Parathyroid adenoma (tissue), 2 donors: ENCODE results near the gene CASTOR1.

ENCODE experiments used
- H2AFZ ChIP-seq: fragments of 300-600 bp; sonication (generic); one replicate; pipeline ENCODE4 v1.7.0; 2017; ENCODE audit warnings: antibody characterized with exemption, mild to moderate bottlenecking
- H3K27ac ChIP-seq: fragments of 300-600 bp; sonication (generic); one replicate; pipeline ENCODE4 v1.7.0; 2017
- H3K27me3 ChIP-seq: fragments of 300-600 bp; sonication (generic); one replicate; pipeline ENCODE4 v1.7.0; 2017; ENCODE audit warnings: low read length; ENCODE audit not compliant: control insufficient read depth, insufficient read depth
- H3K36me3 ChIP-seq: fragments of 300-600 bp; sonication (generic); one replicate; pipeline ENCODE4 v1.7.0; 2017; ENCODE audit warnings: low read length; ENCODE audit not compliant: control insufficient read depth, insufficient read depth
- H3K4me1 ChIP-seq: fragments of 300-600 bp; sonication (generic); one replicate; pipeline ENCODE4 v1.7.0; 2017; ENCODE audit warnings: control low read depth
- H3K4me2 ChIP-seq: fragments of 300-600 bp; sonication (generic); one replicate; pipeline ENCODE4 v1.7.0; 2017; ENCODE audit warnings: low read length
- H3K4me3 ChIP-seq: fragments of 300-600 bp; sonication (generic); one replicate; pipeline ENCODE4 v1.7.0; 2017; ENCODE audit warnings: low read depth, low read length
- H3K79me2 ChIP-seq: fragments of 300-600 bp; sonication (generic); one replicate; pipeline ENCODE4 v1.7.0; 2017; ENCODE audit warnings: control low read depth
- H3K9ac ChIP-seq: fragments of 300-600 bp; sonication (generic); one replicate; pipeline ENCODE4 v1.7.0; 2017; ENCODE audit warnings: mild to moderate bottlenecking
- H3K9me3 ChIP-seq: fragments of 300-600 bp; sonication (generic); one replicate; pipeline ENCODE4 v1.7.0; 2017; ENCODE audit warnings: low read length; ENCODE audit not compliant: control insufficient read depth
- TF ChIP-seq, protein P1 (sequence below): fragments of 300-600 bp; sonication (generic); IDR thresholded peaks from one replicate; pipeline ENCODE4 v1.7.0; 2017; ENCODE audit warnings: antibody characterized with exemption, mild to moderate bottlenecking
- donor health status: primary hyperparathyroidism.

CASTOR1 gene

DNA sequence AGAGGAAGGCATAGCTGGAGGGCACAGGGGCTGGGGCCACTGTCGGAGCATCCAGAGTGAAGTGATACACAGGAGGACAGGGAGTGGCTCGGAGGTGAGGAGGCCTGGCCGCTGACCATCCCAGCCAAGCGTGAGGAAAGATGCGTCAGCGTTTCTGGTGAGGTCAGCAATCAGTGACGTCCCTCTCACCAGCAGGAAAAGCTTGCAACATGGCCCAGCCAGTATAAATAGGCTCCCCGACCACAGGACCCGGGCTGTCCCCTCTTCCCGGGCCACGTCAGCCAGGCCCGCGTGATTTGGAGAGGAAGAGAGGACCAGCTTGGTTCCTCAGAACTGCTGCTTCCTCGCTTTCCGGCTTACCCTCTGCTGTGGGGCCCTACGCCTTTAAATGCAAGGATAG is 18.5 kb downstream of the CASTOR1 start:
- Histone ChIP-seq H2AFZ (no peak overlapping the region), H3K79me2 (no peaks in the 10 kb centered on the region), H3K4me2 (no peak overlapping the region), H3K9ac (no peak overlapping the region), H3K27me3 (no peaks in the 10 kb centered on the region), H3K4me1 (peaks cover 3% of the 10 kb centered on the region), H3K36me3 (no peaks in the 10 kb centered on the region), H3K9me3 (no peaks in the 10 kb centered on the region), H3K4me3 (no peak overlapping the region), H3K27ac (no peak overlapping the region)
- TF ChIP-seq, protein P1, sequence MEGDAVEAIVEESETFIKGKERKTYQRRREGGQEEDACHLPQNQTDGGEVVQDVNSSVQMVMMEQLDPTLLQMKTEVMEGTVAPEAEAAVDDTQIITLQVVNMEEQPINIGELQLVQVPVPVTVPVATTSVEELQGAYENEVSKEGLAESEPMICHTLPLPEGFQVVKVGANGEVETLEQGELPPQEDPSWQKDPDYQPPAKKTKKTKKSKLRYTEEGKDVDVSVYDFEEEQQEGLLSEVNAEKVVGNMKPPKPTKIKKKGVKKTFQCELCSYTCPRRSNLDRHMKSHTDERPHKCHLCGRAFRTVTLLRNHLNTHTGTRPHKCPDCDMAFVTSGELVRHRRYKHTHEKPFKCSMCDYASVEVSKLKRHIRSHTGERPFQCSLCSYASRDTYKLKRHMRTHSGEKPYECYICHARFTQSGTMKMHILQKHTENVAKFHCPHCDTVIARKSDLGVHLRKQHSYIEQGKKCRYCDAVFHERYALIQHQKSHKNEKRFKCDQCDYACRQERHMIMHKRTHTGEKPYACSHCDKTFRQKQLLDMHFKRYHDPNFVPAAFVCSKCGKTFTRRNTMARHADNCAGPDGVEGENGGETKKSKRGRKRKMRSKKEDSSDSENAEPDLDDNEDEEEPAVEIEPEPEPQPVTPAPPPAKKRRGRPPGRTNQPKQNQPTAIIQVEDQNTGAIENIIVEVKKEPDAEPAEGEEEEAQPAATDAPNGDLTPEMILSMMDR = no peak

DNA sequence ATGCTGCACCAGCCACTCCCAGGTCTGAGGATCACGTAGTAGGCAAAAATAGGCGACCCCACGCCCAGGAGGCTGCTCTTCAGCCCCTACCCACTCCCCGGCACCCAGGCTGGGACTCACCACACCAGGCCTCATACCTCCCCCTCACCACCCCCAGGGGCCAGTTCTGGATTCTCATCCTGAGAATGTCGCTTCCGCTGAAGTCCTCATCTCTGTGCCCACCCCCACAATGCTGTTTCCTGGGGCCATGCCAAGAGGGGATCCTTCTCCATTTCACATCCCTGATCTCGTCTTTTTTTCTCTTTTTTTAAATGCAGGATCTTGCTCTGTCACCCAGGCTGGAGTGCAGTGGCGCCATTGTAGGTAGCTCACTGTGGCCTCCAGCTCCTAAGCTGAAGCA is 21.0 kb downstream of the CASTOR1 start:
- Histone ChIP-seq H3K9me3 (no peaks in the 10 kb centered on the region), H2AFZ (no peak overlapping the region), H3K9ac (no peak overlapping the region), H3K4me3 (no peak overlapping the region), H3K4me1 (peaks cover 3% of the 10 kb centered on the region), H3K4me2 (no peak overlapping the region), H3K79me2 (no peaks in the 10 kb centered on the region), H3K27ac (no peak overlapping the region), H3K36me3 (no peaks in the 10 kb centered on the region), H3K27me3 (no peaks in the 10 kb centered on the region)
- TF ChIP-seq, protein P1 = no peak

DNA sequence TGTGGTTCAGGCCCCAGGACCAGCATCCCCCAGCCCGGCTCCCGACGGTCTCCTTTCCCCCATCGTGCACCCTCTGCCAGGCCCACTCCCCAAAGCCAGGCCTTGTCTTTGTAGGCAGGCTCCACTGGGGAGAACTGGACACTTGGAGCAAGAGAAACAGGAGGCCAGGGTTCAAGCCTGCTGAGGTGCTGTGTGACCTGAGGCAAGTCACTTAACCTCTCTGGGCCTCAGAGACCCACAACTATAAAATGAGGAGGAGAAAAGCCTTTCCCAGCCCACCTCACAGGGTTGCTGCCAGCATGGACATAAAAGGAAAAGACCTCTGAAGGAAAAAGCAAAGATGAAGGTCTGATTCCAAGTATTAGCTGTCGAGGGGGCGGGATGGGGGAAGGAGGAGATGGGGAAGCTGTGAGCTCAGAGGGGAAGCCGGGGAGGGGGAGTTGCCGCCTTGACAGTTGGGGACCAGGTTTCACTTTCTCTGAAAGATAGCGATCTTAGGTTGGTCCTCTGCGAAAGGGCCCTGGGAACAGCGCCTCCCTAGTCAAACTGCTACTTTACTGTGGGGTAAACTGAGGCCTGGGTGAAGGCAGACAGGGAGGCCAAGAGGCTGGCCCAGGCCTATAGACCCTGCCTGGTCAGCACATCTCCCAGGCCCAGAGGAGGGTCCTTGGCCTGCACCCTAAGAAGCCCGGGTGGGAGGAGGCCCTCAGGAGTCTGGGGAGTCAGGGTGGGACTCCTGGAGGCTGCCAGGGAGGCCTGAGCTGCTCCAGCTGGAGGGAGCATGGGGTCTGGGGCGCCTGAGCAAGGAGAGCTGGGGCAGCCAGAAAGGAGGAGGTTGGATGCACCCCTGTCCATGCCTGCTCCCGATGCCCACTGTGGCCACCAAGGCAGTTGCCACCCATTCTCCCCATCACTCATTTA is 21.7 kb downstream of the CASTOR1 start:
- TF ChIP-seq, protein P1 = no peak
- Histone ChIP-seq H3K4me3 (no peak overlapping the region), H3K9me3 (no peaks in the 10 kb centered on the region), H3K9ac (no peak overlapping the region), H3K27ac (peak overlapping the region; percentile 36), H3K79me2 (no peaks in the 10 kb centered on the region), H3K4me2 (no peak overlapping the region), H2AFZ (no peak overlapping the region), H3K36me3 (no peaks in the 10 kb centered on the region), H3K27me3 (no peaks in the 10 kb centered on the region), H3K4me1 (peaks cover 3% of the 10 kb centered on the region)

DNA sequence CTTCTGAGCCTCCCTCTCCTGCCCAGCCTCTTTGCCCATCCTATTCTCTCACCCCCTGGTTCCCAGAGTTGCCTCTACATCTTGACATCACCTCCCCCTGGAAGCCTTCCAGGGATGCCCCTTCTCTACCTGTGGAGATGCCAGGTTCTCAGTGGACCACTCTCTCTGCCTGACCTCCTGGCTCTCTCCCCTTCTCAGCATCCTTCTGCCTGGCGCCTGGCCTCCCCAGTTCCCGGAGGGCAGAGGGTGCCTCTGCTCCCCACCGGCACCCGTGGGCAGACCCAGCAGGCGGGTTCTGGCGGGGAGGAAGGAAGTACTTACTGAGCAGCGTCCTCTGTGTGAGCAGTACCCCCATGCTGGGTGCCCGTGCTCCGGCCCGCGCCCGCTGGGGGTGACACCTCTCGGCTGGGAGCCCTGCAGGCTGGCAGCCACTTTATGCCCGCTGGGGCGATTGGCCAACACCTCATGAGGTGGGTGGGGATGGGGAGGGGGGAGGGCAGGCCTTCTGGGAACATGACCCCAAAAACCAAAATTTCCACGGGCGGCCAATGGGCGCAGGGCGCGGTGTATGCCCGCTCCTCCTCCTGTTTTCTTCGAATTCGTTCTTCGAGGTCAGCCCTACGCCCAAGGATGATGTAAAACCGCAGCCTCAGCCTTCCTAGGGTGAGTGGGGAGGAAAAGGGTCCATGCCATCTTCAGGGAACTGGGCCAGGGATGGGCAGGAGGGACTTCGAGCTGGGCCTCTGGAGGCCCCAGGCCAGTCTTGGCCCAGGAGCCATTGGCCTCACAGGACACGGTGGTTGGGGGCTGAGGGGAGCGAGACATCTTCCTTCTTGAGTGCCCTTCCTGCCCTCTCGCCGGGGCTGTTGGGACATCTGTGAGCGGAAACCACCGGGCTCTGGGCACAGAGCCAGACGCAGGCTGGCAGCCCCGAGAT is 22.6 kb downstream of the CASTOR1 start, which contains the start of gene OSM:
TSS of gene OSM (minus strand) at position 407 of the 937 bp plus-strand sequence. CDS start at position 355, 52 bp downstream.
- H3K27ac ChIP-seq = peak within 1 kb of the TSS; percentile 36
- no peak within 1 kb of the TSS for H3K4me3 ChIP-seq

More for the DNA sequence above, 22.6 kb downstream of the CASTOR1 start, which contains the start of gene OSM:
- Histone ChIP-seq H3K27me3 (no peaks in the 10 kb centered on the region), H3K36me3 (no peaks in the 10 kb centered on the region), H3K9me3 (no peaks in the 10 kb centered on the region), H3K9ac (no peak within 1 kb of the TSS), H3K4me2 (no peak within 1 kb of the TSS), H2AFZ (no peak within 1 kb of the TSS), H3K4me1 (peaks cover 3% of the 10 kb centered on the region), H3K79me2 (no peaks in the 10 kb centered on the region)
- TF ChIP-seq, protein P1 = no peak
